Activated naive CD4-positive, alpha-beta T cell treated with Interleukin-2 at 50 U/mL for 16 hours (primary cell): ENCODE measurements around the gene CADM3.
A peak's percentile ranks its signal among the peaks of the same experiment; 100 is the strongest.

Source experiments
- DNase-seq: peaks from one replicate; pipeline ENCODE4 v3.0.0-alpha.2; 2020

CADM3 gene

GRCh38 chr1:159175571-159175970 is 4.2 kb downstream of the CADM3 start:
- no peak for DNase-seq

GRCh38 chr1:159177272-159177907 is 6.0 kb downstream of the CADM3 start:
- no peak for DNase-seq

GRCh38 chr1:159179906-159180305 is 8.5 kb downstream of the CADM3 start:
- DNase-seq: no peak

- DNase-seq: no peak
Measured at GRCh38 chr1:159180516-159180915, 9.1 kb downstream of the CADM3 start.

GRCh38 chr1:159181328-159182024 is 10.1 kb downstream of the CADM3 start:
- DNase-seq: no peak

- DNase-seq: no peak
Measured at GRCh38 chr1:159184201-159184600, 12.8 kb downstream of the CADM3 start.

GRCh38 chr1:159185121-159185520 is 13.7 kb downstream of the CADM3 start:
- DNase-seq: no peak

- DNase-seq: no peak
Measured at GRCh38 chr1:159187033-159187432, 15.6 kb downstream of the CADM3 start.

GRCh38 chr1:159187647-159188374 is 16.4 kb downstream of the CADM3 start:
- no peak for DNase-seq

- DNase-seq: no peak
Measured at GRCh38 chr1:159188375-159188788, 17.0 kb downstream of the CADM3 start.

GRCh38 chr1:159190441-159190840 is 19.0 kb downstream of the CADM3 start:
- DNase-seq: no peak

GRCh38 chr1:159196543-159196942 is 25.1 kb downstream of the CADM3 start:
- no peak for DNase-seq

- peak; percentile 40 for DNase-seq
Measured at GRCh38 chr1:159197561-159198557, 26.4 kb downstream of the CADM3 start.

- DNase-seq: no peak
Measured at GRCh38 chr1:159199901-159200300, 28.5 kb downstream of the CADM3 start.

GRCh38 chr1:159200769-159201168 is 29.4 kb downstream of the CADM3 start:
- DNase-seq: no peak

- DNase-seq: no peak
Measured at GRCh38 chr1:159201642-159202041, 30.2 kb downstream of the CADM3 start.

GRCh38 chr1:159203610-159204009 is 32.2 kb downstream of the CADM3 start:
- no peak for DNase-seq

GRCh38 chr1:159204161-159205141 is 33.0 kb downstream of the CADM3 start, which contains the start of gene ACKR1:
ACKR1 (plus strand) TSS chr1:159204875; CDS start chr1:159204960, 85 bp downstream.
- DNase-seq: no peak

GRCh38 chr1:159205225-159205624 is 33.8 kb downstream of the CADM3 start:
- no peak for DNase-seq

GRCh38 chr1:159206110-159206509 is 34.7 kb downstream of the CADM3 start:
- no peak for DNase-seq

GRCh38 chr1:159207080-159207479 is 35.7 kb downstream of the CADM3 start:
- DNase-seq: no peak
